HG03159 (cell line): ENCODE results near the gene MS4A10.
A peak's percentile ranks its signal among the peaks of the same experiment; 100 is the strongest.

Source experiments
- ATAC-seq: cut with Tn5 transposase; IDR thresholded peaks from one replicate; pipeline ENCODE4 v1.9.1; 2021; ENCODE audit warnings: mild to moderate bottlenecking, moderate library complexity; ENCODE audit not compliant: unreplicated experiment

The MS4A10 gene

GRCh38 chr11:60764879-60765278, 20.3 kb upstream of the MS4A10 start:
- ATAC-seq = peak; percentile 46

DNA sequence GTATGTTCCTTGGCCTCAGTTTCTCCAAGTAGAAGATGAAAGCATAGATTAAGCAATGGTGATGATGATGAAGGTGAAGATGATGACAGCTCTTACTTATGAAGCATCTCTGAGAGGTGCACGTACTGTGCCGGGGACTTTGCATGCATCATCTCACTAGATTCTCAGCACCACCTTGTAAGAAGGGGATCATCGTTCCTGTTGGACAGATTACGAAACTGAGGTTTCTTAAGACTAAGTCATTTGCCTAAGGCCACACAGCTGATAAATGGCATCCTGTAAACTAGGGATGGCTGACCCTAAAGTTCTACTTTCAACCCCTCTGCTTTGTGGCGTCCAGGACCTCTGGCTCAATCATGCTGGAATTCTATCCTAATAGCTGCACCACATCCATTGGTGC, 19.8 kb upstream of the MS4A10 start:
- no peak for ATAC-seq

GRCh38 chr11:60766547-60766946, 18.6 kb upstream of the MS4A10 start:
- no peak for ATAC-seq

GRCh38 chr11:60767388-60767811, 17.7 kb upstream of the MS4A10 start:
- ATAC-seq = no peak

- no peak for ATAC-seq
Measured at GRCh38 chr11:60768202-60768601, 16.9 kb upstream of the MS4A10 start.

DNA sequence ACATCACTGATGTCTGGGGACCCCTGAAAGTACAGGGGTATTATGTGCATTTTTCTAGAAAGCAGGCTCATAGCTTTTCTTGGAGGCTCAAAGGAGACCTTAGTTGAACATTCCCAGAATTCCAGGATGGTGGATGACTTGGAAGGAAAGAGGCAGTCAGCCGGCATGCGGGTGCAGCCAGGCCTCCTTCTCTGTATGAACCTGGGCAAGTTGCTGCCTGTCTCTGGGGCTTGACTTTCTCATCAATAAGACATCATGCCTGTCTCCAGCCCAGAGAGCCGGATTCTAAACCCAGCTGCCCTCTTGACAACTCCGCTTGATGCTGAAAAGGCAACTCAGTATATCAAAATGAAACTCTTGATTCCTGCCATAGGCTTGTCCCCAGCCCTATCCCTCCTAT, 15.9 kb upstream of the MS4A10 start:
- ATAC-seq = no peak

- ATAC-seq = no peak
Measured at GRCh38 chr11:60769811-60770210, 15.3 kb upstream of the MS4A10 start.

DNA sequence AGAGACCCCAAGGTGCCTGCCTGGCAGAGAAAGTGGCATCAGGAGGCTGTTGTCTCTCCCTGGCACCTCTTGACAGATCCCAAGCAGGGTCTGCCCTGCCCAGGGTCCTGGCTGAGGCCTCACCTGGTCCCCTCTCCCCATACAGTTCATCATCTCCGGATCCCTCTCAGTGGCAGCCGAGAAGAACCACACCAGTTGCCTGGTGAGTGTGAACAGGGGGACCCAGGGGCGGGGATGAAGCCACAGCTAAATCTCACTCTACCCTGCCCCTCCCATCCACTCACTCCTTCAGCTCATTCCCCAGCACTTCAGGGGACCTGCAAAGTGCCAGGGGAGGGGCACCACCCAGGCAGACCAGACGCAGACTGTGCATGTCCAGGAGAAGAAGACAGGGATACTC, 14.0 kb upstream of the MS4A10 start:
- ATAC-seq = no peak

DNA sequence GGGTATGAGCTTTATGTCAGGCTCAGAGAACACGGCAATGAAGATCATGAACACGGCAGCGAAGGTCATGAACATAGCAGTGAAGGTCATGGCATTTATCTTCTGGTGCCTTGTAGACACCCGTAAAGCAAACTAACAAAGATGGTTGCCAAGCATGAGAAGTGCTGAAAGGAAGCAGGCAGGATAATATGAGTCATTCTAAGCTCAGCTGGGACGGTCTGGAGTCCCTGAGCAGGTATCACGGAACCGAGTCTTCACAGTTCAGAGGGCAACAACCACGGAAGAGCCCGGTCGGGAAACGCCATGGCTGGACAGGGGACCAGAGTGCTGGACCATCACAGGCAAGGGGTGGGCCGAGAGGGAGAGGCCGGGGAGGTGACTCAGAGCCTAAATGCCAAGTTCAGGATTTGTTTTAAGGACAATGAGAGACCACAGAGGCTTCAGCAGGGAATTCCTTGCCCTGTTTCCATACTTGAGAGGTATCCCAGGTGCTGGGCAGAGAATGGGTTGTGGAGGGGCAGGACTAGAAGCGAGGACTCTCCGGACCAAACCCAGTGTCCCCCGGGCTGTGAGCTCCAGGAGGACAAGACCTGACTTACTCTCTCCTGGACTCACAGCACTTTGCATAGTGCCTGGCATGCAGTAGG, 13.1 kb upstream of the MS4A10 start:
- ATAC-seq = no peak

- ATAC-seq = no peak
Measured at GRCh38 chr11:60772666-60773065, 12.5 kb upstream of the MS4A10 start.

DNA sequence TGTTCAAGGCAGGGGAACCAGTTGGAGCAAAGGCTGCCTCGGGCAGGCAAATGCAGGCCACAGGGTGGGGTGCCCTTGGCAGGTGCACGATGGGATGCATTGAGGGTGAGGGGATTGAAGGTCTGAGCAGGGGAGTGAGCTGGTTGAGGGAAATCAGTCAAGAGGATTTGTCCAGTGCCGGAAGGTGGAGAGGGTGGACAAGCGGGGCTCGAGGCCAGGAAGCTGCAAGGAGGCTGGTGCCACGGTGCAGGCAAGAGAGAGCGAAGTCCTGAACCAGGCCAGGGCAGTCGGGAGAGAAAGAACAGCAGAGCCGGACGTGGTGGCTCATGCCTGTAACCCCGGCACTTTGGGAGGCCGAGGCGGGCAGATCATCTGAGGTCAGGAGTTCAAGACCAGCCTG, 10.4 kb upstream of the MS4A10 start:
- ATAC-seq = no peak

- peak; percentile 74 for ATAC-seq
Measured at GRCh38 chr11:60775420-60775961, 9.6 kb upstream of the MS4A10 start.

GRCh38 chr11:60776167-60776566, 9.0 kb upstream of the MS4A10 start:
- ATAC-seq = no peak

DNA sequence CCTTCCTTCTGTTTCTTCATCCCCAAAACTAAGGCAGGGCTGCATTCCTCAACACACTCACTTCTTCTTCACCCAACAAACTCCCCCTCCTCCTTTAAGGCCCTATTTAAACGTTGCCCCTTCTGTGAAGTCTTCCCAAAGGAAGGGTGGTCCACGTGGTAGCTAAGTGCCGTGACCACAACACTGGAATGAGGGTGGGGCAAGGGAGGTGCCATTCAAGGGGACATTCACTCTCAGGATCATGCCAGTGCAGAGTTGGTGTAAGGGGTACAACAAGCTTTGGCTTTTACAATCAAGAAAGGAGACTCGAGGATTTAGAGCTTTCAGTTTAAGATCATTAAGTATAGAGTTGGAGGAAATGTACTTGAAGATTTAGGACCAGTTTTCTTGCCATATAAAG, 8.0 kb upstream of the MS4A10 start:
- ATAC-seq = no peak

GRCh38 chr11:60777572-60777971, 7.6 kb upstream of the MS4A10 start:
- ATAC-seq = no peak

DNA sequence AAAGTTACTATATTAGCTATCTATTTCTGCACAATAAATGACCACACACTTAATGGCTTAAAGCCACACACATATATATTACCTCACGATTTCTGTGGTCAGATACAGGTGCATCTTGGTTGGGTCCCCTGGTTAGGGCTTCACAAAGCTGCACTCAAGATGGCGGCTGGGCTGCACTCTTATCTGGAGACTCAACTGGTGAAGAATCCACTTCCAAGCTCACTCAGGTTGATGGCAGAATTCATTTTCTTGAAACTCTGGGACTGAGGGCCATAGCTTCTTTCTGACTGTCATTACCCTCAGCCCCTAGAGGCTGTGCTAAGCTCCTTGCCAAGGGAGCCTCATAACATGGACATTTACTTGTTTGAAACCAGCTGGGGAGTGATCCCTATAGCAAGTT, 5.1 kb upstream of the MS4A10 start:
- ATAC-seq = no peak

- ATAC-seq = no peak
Measured at GRCh38 chr11:60780774-60781173, 4.4 kb upstream of the MS4A10 start.

GRCh38 chr11:60781286-60781980, 3.7 kb upstream of the MS4A10 start:
- no peak for ATAC-seq

- no peak for ATAC-seq
Measured at GRCh38 chr11:60781981-60782316, 3.2 kb upstream of the MS4A10 start.

- no peak for ATAC-seq
Measured at GRCh38 chr11:60782393-60783140, 2.6 kb upstream of the MS4A10 start.

DNA sequence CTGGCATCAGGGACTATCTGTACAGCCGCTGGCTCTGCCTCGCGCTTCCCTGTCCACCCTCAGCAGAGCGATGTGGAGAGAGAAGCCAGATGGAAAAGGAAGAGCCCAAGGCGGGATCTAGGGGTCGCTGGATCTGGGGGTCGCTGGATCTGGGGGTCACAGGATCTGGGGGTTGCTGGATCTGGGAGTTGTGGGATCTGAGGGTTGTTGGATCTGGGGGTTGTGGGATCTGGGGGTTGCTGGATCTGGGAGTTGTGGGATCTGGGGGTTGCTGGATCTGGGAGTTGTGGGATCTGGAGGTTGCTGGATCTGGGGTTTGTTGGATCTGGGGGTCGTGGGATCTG, 2.0 kb upstream of the MS4A10 start:
- ATAC-seq = no peak

GRCh38 chr11:60783911-60784310, 1.2 kb upstream of the MS4A10 start:
- ATAC-seq = no peak
